Calu3 (cell line): Measurements from ENCODE around the gene EXOC6B. TPM values are rescaled to one million over a fixed set of nuclear protein-coding genes. Genes with fewer than 3 reads are reported as not detected.

Experiments
- BruUV-seq: library from RNA; stranded (reverse); fragments of 400-500 nt; replicated peaks from 2 replicates; lab custom pipeline; 2021; lab: Mats Ljungman, UMichigan
- CTCF ChIA-PET: fragments of 300-600 bp; sonication (Branson Sonifier 250); formaldehyde crosslinking; loops from one replicate; lab custom pipeline; 2022; ENCODE audit warnings: antibody characterized with exemption; lab: Charles Lee
- DNase-seq: peaks from one replicate; pipeline ENCODE4 v3.0.0; 2022
- H3K27ac Mint-ChIP-seq: one replicate; pipeline ENCODE4 v1.8.0; 2022; ENCODE audit warnings: mixed read lengths; ENCODE audit not compliant: unreplicated experiment
- H3K27me3 Mint-ChIP-seq: one replicate; pipeline ENCODE4 v1.8.0; 2022; ENCODE audit warnings: mixed read lengths; ENCODE audit not compliant: unreplicated experiment
- H3K36me3 Mint-ChIP-seq: one replicate; pipeline ENCODE4 v1.8.0; 2022; ENCODE audit warnings: mild to moderate bottlenecking, moderate library complexity, mixed read lengths; ENCODE audit not compliant: insufficient read depth, unreplicated experiment
- H3K4me1 Mint-ChIP-seq: one replicate; pipeline ENCODE4 v1.8.0; 2022; ENCODE audit warnings: mild to moderate bottlenecking, low read depth, mixed read lengths; ENCODE audit not compliant: unreplicated experiment
- H3K4me3 Mint-ChIP-seq: one replicate; pipeline ENCODE4 v1.8.0; 2022; ENCODE audit warnings: mild to moderate bottlenecking, low read depth, moderate library complexity, mixed read lengths; ENCODE audit not compliant: unreplicated experiment
- H3K9me3 Mint-ChIP-seq: one replicate; pipeline ENCODE4 v1.8.0; 2022; ENCODE audit warnings: low read depth, mixed read lengths; ENCODE audit not compliant: unreplicated experiment
- CTCF ChIP-seq: fragments of 200-600 bp; IDR thresholded peaks from one replicate; pipeline ENCODE4 v1.8.0; 2022; ENCODE audit warnings: antibody characterized with exemption; ENCODE audit not compliant: unreplicated experiment
- intact Hi-C: fragments of 100-400 bp; cut with micrococcal nuclease; formaldehyde crosslinking; loops from one replicate; pipeline ENCODE4 v1.10.0; 2022; ENCODE audit not compliant: unreplicated experiment
- total RNA-seq: library from RNA; stranded (reverse); gene quantifications from 2 replicates; pipeline ENCODE4 v1.2.3, GENCODE V29; 2022

EXOC6B gene
- total RNA-seq, 1 experiment from 2014 or later: 26.6 TPM

GRCh38 chr2:72349016-72349415, 476.8 kb downstream of the EXOC6B start:
- CTCF ChIA-PET: no interaction called here
- Mint-ChIP-seq H3K4me1 (no peaks in the 10 kb centered on the region), H3K4me3 (no peak overlapping the region), H3K9me3 (no peaks in the 10 kb centered on the region), H3K36me3 (no peaks in the 10 kb centered on the region), H3K27me3 (no peaks in the 10 kb centered on the region), H3K27ac (no peak overlapping the region)
- BruUV-seq: no TSS peak
- no peak for DNase-seq
- intact Hi-C loops: no loop called here
- no peak for TF ChIP-seq CTCF

- BruUV-seq: no TSS peak
- Mint-ChIP-seq H3K4me3 (no peak overlapping the region), H3K36me3 (no peaks in the 10 kb centered on the region), H3K27me3 (no peaks in the 10 kb centered on the region), H3K4me1 (no peaks in the 10 kb centered on the region), H3K27ac (no peak overlapping the region), H3K9me3 (no peaks in the 10 kb centered on the region)
- intact Hi-C loops: no loop called here
- CTCF ChIA-PET: no interaction called here
- no peak for TF ChIP-seq CTCF
- no peak for DNase-seq
Measured at GRCh38 chr2:72347081-72347480, 478.8 kb downstream of the EXOC6B start.

DNA sequence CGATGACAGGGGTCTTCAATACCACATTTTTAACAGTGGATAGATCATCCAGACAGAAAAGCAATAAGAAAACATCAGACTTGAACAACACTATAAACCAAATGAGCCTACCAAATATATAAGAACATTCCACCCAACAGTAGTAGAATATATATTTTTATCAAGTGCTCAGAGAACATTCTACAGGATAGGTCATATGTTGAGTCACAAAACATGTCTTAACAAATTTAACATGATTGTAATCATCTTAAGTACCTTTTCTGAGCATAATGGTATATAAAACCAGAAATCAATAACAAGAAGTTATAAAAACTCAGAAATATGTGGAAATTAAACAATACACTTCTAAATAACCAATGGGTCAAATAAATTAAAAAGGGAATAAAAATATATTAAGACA, 484.2 kb downstream of the EXOC6B start:
- H3K9me3 Mint-ChIP-seq: no peaks in the 10 kb centered on the region
- no peak for TF ChIP-seq CTCF
- intact Hi-C loops: no loop called here
- no peaks in the 10 kb centered on the region for H3K27me3 Mint-ChIP-seq
- CTCF ChIA-PET: no interaction called here
- no peak for DNase-seq
- H3K27ac Mint-ChIP-seq: no peak overlapping the region
- H3K4me3 Mint-ChIP-seq: no peak overlapping the region
- no TSS peak for BruUV-seq
- H3K4me1 Mint-ChIP-seq: no peaks in the 10 kb centered on the region
- no peaks in the 10 kb centered on the region for H3K36me3 Mint-ChIP-seq

GRCh38 chr2:72340665-72341064, 485.2 kb downstream of the EXOC6B start:
- Mint-ChIP-seq H3K36me3 (no peaks in the 10 kb centered on the region), H3K27me3 (no peaks in the 10 kb centered on the region), H3K4me1 (no peaks in the 10 kb centered on the region), H3K4me3 (no peak overlapping the region), H3K9me3 (no peaks in the 10 kb centered on the region), H3K27ac (no peak overlapping the region)
- no peak for TF ChIP-seq CTCF
- BruUV-seq: no TSS peak
- no peak for DNase-seq
- intact Hi-C loops: no loop called here
- CTCF ChIA-PET: no interaction called here
